Mesenchymal stem cell (in vitro differentiated cells and primary cell): Measurements from ENCODE around the gene KCNJ1.
A peak's percentile ranks its signal among the peaks of the same experiment; 100 is the strongest.

Experiments used
- DNase-seq: peaks from one replicate; pipeline ENCODE4 v3.0.0-alpha.2; 2013
- H2AFZ ChIP-seq: one replicate; pipeline ENCODE4 v1.6.1; 2013; ENCODE audit warnings: low read depth, mild to moderate bottlenecking, control low read depth, inconsistent platforms, low read length, moderate library complexity
- H2AK5ac ChIP-seq: 2 replicates; pipeline ENCODE4 v1.6.1; 2013; ENCODE audit warnings: low read length, moderate library complexity, mild to moderate bottlenecking, inconsistent platforms; ENCODE audit not compliant: severe bottlenecking
- H2BK120ac ChIP-seq: one replicate; pipeline ENCODE4 v1.6.1; 2013; ENCODE audit warnings: low read depth, mild to moderate bottlenecking, inconsistent platforms, low read length, moderate library complexity
- H2BK12ac ChIP-seq, 2 experiments: one replicate each; pipeline ENCODE4 v1.6.1; 2013; ENCODE audit warnings: inconsistent platforms in 2 of 2, low read length in 2 of 2, mild to moderate bottlenecking in 2 of 2, moderate library complexity in 2 of 2, control low read depth in 1 of 2
- H2BK15ac ChIP-seq: one replicate; pipeline ENCODE4 v1.6.1; 2013; ENCODE audit warnings: mild to moderate bottlenecking, low read depth, inconsistent platforms; ENCODE audit not compliant: poor library complexity, severe bottlenecking
- H2BK5ac ChIP-seq: 2 replicates; pipeline ENCODE4 v1.6.1; 2013; ENCODE audit warnings: low read depth, mild to moderate bottlenecking, low read length, control low read depth, inconsistent platforms; ENCODE audit not compliant: poor library complexity, severe bottlenecking
- H3K14ac ChIP-seq, 2 experiments: one replicate each; pipeline ENCODE4 v1.6.1; 2013; ENCODE audit warnings: inconsistent platforms in 2 of 2, low read length in 2 of 2, control low read depth in 1 of 2, mild to moderate bottlenecking in 1 of 2, moderate library complexity in 1 of 2
- H3K18ac ChIP-seq, 2 experiments: one replicate each; pipeline ENCODE4 v1.6.1; 2013; ENCODE audit warnings: inconsistent platforms in 2 of 2, low read length in 2 of 2, control low read depth in 1 of 2, low read depth in 1 of 2, mild to moderate bottlenecking in 1 of 2
- H3K23ac ChIP-seq, 2 experiments: one replicate each; pipeline ENCODE4 v1.6.1; 2013; ENCODE audit warnings: inconsistent platforms in 2 of 2, low read length in 2 of 2, mild to moderate bottlenecking in 2 of 2, moderate library complexity in 2 of 2, control low read depth in 1 of 2
- H3K27ac ChIP-seq: 2 replicates; pipeline ENCODE4 v1.5.1; 2013; ENCODE audit warnings: mild to moderate bottlenecking, moderate library complexity, low read length, control low read depth, inconsistent platforms; ENCODE audit not compliant: poor library complexity, severe bottlenecking
- H3K27me3 ChIP-seq, 2 experiments: 2 replicates each; pipeline versions ENCODE4 v1.6.1 to v1.7.0; 2013; ENCODE audit warnings: low read length in 2 of 2, mild to moderate bottlenecking in 2 of 2, moderate library complexity in 2 of 2, control low read depth in 1 of 2, inconsistent platforms in 1 of 2; ENCODE audit not compliant: control insufficient read depth in 1 of 2, insufficient read depth in 1 of 2
- H3K36me3 ChIP-seq, 2 experiments: 2 replicates each; pipeline versions ENCODE4 v1.6.1 to v1.7.0; 2013; ENCODE audit warnings: low read length in 2 of 2, control low read depth in 1 of 2, inconsistent platforms in 1 of 2, low read depth in 1 of 2, mild to moderate bottlenecking in 1 of 2; ENCODE audit not compliant: insufficient read depth in 2 of 2, control insufficient read depth in 1 of 2
- H3K4ac ChIP-seq, 2 experiments: one replicate each; pipeline ENCODE4 v1.6.1; 2013; ENCODE audit warnings: inconsistent platforms in 2 of 2, low read length in 2 of 2, mild to moderate bottlenecking in 2 of 2, moderate library complexity in 2 of 2, control low read depth in 1 of 2, low read depth in 1 of 2
- H3K4me1 ChIP-seq: 2 replicates; pipeline ENCODE4 v1.6.1; 2013; ENCODE audit warnings: low read depth, low read length, control low read depth; ENCODE audit not compliant: control insufficient read depth, insufficient read depth
- H3K4me2 ChIP-seq: 2 replicates; pipeline ENCODE4 v1.6.1; 2013; ENCODE audit warnings: low read length, mild to moderate bottlenecking, inconsistent platforms; ENCODE audit not compliant: poor library complexity, severe bottlenecking
- H3K4me3 ChIP-seq, 2 experiments: 2 replicates each; pipeline versions ENCODE4 v1.5.1 to v1.7.0; 2013; ENCODE audit warnings: low read length in 2 of 2, mild to moderate bottlenecking in 2 of 2, control low read depth in 1 of 2, low read depth in 1 of 2; ENCODE audit not compliant: insufficient read depth in 1 of 2
- H3K79me1 ChIP-seq: replicated peaks from 2 replicates; pipeline ENCODE4 v1.6.1; 2013; ENCODE audit warnings: mild to moderate bottlenecking, control low read depth, low read length, inconsistent platforms; ENCODE audit not compliant: poor library complexity, severe bottlenecking
- H3K9ac ChIP-seq: 2 replicates; pipeline ENCODE4 v1.7.0; 2013; ENCODE audit warnings: mild to moderate bottlenecking, low read length, moderate library complexity
- H3K9me3 ChIP-seq: 2 replicates; pipeline ENCODE4 v1.7.0; 2013; ENCODE audit warnings: mild to moderate bottlenecking, low read length; ENCODE audit not compliant: control insufficient read depth
- H4K8ac ChIP-seq: one replicate; pipeline ENCODE4 v1.6.1; 2013; ENCODE audit warnings: inconsistent platforms, mild to moderate bottlenecking, low read length, moderate library complexity
- H4K91ac ChIP-seq: one replicate; pipeline ENCODE4 v1.6.1; 2013; ENCODE audit warnings: mild to moderate bottlenecking, low read length, inconsistent platforms
- WGBS: methylation state at CpG from one replicate; pipeline ENCODE4 v1.1.7; 2013; ENCODE audit warnings: mixed read lengths; 5-methylcytosine and 5-hydroxymethylcytosine counted together

The KCNJ1 gene

GRCh38 chr11:128868841-128869671 lies 2.0 kb upstream of the KCNJ1 start:
- H3K79me1 ChIP-seq = no peaks in the 10 kb centered on the region
- no peak overlapping the region for H3K27ac ChIP-seq
- no peak overlapping the region for H2BK15ac ChIP-seq
- no peak overlapping the region for H2AK5ac ChIP-seq
- WGBS = 97% methylated on average over 10 of the region's 10 CpGs
- H3K14ac ChIP-seq = no peak overlapping the region
- no peak overlapping the region for H3K4me2 ChIP-seq
- no peak for DNase-seq
- peaks cover 19 to 34% of the 10 kb centered on the region in 2 experiments for H3K27me3 ChIP-seq
- no peaks in the 10 kb centered on the region for H3K9me3 ChIP-seq
- H4K8ac ChIP-seq = no peak overlapping the region
- no peak overlapping the region for H3K4me3 ChIP-seq
- no peaks in the 10 kb centered on the region for H3K36me3 ChIP-seq
- H2AFZ ChIP-seq = no peak overlapping the region
- no peak overlapping the region for H3K23ac ChIP-seq
- H3K9ac ChIP-seq = no peak overlapping the region
- no peak overlapping the region for H4K91ac ChIP-seq
- H3K4me1 ChIP-seq = peaks cover 6% of the 10 kb centered on the region
- H2BK5ac ChIP-seq = no peak overlapping the region
- no peak overlapping the region for H3K18ac ChIP-seq
- H2BK12ac ChIP-seq = no peak overlapping the region
- H2BK120ac ChIP-seq = no peak overlapping the region
- H3K4ac ChIP-seq = no peak overlapping the region

GRCh38 chr11:128865490-128865889 lies 1.6 kb downstream of the KCNJ1 start:
- DNase-seq = no peak
- H2BK5ac ChIP-seq = no peak overlapping the region
- H3K9ac ChIP-seq = no peak overlapping the region
- no peak overlapping the region for H2AK5ac ChIP-seq
- H3K79me1 ChIP-seq = no peaks in the 10 kb centered on the region
- no peak overlapping the region for H2AFZ ChIP-seq
- H2BK12ac ChIP-seq = no peak overlapping the region
- H3K18ac ChIP-seq = no peak overlapping the region
- H3K9me3 ChIP-seq = no peaks in the 10 kb centered on the region
- H3K4ac ChIP-seq = no peak overlapping the region
- no peak overlapping the region for H4K8ac ChIP-seq
- WGBS = 93% methylated on average over 1 of the region's 1 CpG
- no peaks in the 10 kb centered on the region for H3K36me3 ChIP-seq
- no peak overlapping the region for H3K4me2 ChIP-seq
- H2BK15ac ChIP-seq = no peak overlapping the region
- H3K27ac ChIP-seq = no peak overlapping the region
- H4K91ac ChIP-seq = no peak overlapping the region
- H3K27me3 ChIP-seq = peaks cover 0 to 20% of the 10 kb centered on the region in 2 experiments
- H3K23ac ChIP-seq = no peak overlapping the region
- H3K4me1 ChIP-seq = peaks cover 12% of the 10 kb centered on the region
- no peak overlapping the region for H2BK120ac ChIP-seq
- H3K4me3 ChIP-seq = no peak overlapping the region
- no peak overlapping the region for H3K14ac ChIP-seq

GRCh38 chr11:128862908-128863660 lies 4.0 kb downstream of the KCNJ1 start:
- Histone ChIP-seq H2BK120ac (no peak overlapping the region), H3K4ac (no peak overlapping the region), H2BK12ac (no peak overlapping the region), H4K91ac (no peak overlapping the region), H3K9ac (no peak overlapping the region), H4K8ac (no peak overlapping the region), H3K4me1 (peaks cover 12% of the 10 kb centered on the region), H3K36me3 (no peaks in the 10 kb centered on the region), H3K4me2 (no peak overlapping the region), H3K27ac (no peak overlapping the region), H3K23ac (no peak overlapping the region), H3K4me3 (no peak overlapping the region), H3K18ac (no peak overlapping the region), H2AFZ (no peak overlapping the region), H3K9me3 (no peaks in the 10 kb centered on the region), H3K14ac (no peak overlapping the region), H2BK15ac (no peak overlapping the region), H2BK5ac (no peak overlapping the region), H2AK5ac (no peak overlapping the region), H3K27me3 (peaks cover 8 to 29% of the 10 kb centered on the region in 2 experiments), H3K79me1 (no peaks in the 10 kb centered on the region)
- WGBS = 63% methylated on average over 4 of the region's 4 CpGs
- DNase-seq = peak; percentile 50

GRCh38 chr11:128862406-128862805 lies 4.7 kb downstream of the KCNJ1 start:
- no peak overlapping the region for H2BK12ac ChIP-seq
- no peak overlapping the region for H2BK15ac ChIP-seq
- no peak overlapping the region for H2AK5ac ChIP-seq
- H2BK5ac ChIP-seq = no peak overlapping the region
- no peak overlapping the region for H3K4me2 ChIP-seq
- H3K79me1 ChIP-seq = no peaks in the 10 kb centered on the region
- H3K4me1 ChIP-seq = peaks cover 12% of the 10 kb centered on the region
- no peak overlapping the region for H3K4me3 ChIP-seq
- no peak overlapping the region for H3K27ac ChIP-seq
- no peak overlapping the region for H4K91ac ChIP-seq
- H2BK120ac ChIP-seq = no peak overlapping the region
- H3K14ac ChIP-seq = no peak overlapping the region
- H4K8ac ChIP-seq = no peak overlapping the region
- no peak overlapping the region for H3K4ac ChIP-seq
- 88% methylated on average over 8 of the region's 9 CpGs for WGBS
- H3K23ac ChIP-seq = no peak overlapping the region
- DNase-seq = no peak
- H2AFZ ChIP-seq = no peak overlapping the region
- H3K36me3 ChIP-seq = no peaks in the 10 kb centered on the region
- H3K27me3 ChIP-seq = peaks cover 12 to 29% of the 10 kb centered on the region in 2 experiments
- H3K18ac ChIP-seq = no peak overlapping the region
- no peak overlapping the region for H3K9ac ChIP-seq
- no peaks in the 10 kb centered on the region for H3K9me3 ChIP-seq
